ENCODE results near the gene BEST3.

- TF ChIP-seq CTCF (IDR thresholded peaks at IDR 0.05; ENCODE audit: extremely low read depth in 1 of 2, insufficient read depth in 1 of 2, low read depth in 1 of 2, low read length in 2 of 2) (no peak), POLR2A (IDR thresholded peaks at IDR 0.05; ENCODE audit: low read depth, low read length) (no peak), MYC (IDR thresholded peaks at IDR 0.05; ENCODE audit: low read depth, low read length) (no peak), JUN (IDR thresholded peaks at IDR 0.05; ENCODE audit: borderline replicate concordance, insufficient read depth, insufficient read length, low read depth) (no peak), FOS (IDR thresholded peaks at IDR 0.05; ENCODE audit: borderline replicate concordance, insufficient read depth, low read length) (no peak), POLR2AphosphoS5 (IDR thresholded peaks at IDR 0.05; ENCODE audit: insufficient read depth, low read depth, low read length) (no peak), EZH2 (IDR thresholded peaks at IDR 0.05; ENCODE audit: borderline replicate concordance, low read depth, low read length, severe bottlenecking) (no peak), MAX (IDR thresholded peaks at IDR 0.05; ENCODE audit: insufficient read depth, insufficient read length) (no peak), GATA2 (IDR thresholded peaks at IDR 0.05; ENCODE audit: insufficient read depth, insufficient read length, low read depth, low read length) (no peak)
Observed at GRCh38 chr12:69708649-69709048, 9.5 kb upstream of the BEST3 start.
